GM18951 (cell line): ENCODE data around the gene IL1R2.

Experiments used
- POLR2A ChIP-seq: IDR thresholded peaks from 4 replicates; pipeline ENCODE4 v1.6.1; 2011; ENCODE audit warnings: mild to moderate bottlenecking; ENCODE audit not compliant: insufficient read length, insufficient read depth; ENCODE audit errors: extremely low read depth
- in situ Hi-C: fragments of 300-500 bp; cut with MboI; formaldehyde crosslinking; loops from one replicate; pipeline ENCODE4 v1.12.0; 2022; ENCODE audit warnings: low sequenced_read_pairs, mixed read lengths, inconsistent platforms; ENCODE audit not compliant: unreplicated experiment

The IL1R2 gene

GRCh38 chr2:102025583-102026267 lies 34.0 kb downstream of the IL1R2 start:
- in situ Hi-C loops: no loop called here
- no peak for TF ChIP-seq POLR2A

GRCh38 chr2:102027036-102027980 lies 35.5 kb downstream of the IL1R2 start:
- no peak for TF ChIP-seq POLR2A
- in situ Hi-C loops: no loop called here

GRCh38 chr2:102028470-102028869 lies 36.7 kb downstream of the IL1R2 start:
- in situ Hi-C loops: no loop called here
- no peak for TF ChIP-seq POLR2A

DNA sequence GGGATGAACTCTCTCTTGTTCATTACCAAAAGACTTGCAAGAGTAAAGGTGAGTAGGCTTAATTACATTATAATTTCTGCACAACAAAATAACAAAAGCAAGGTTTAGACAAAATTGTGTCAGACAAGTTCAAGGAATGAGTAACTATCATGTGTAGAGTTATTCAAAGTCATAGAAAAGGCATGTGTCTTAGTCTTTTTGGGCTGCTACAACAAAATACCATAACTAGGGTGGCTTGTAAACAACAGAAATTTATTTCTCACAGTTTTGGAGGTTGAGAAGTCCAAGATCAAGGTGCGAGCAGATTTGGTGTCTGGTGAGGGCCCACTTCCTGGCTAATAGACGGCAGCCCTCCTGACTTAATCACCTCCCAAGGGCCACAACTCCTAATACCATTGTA lies 37.6 kb downstream of the IL1R2 start:
- in situ Hi-C loops: no loop called here

DNA sequence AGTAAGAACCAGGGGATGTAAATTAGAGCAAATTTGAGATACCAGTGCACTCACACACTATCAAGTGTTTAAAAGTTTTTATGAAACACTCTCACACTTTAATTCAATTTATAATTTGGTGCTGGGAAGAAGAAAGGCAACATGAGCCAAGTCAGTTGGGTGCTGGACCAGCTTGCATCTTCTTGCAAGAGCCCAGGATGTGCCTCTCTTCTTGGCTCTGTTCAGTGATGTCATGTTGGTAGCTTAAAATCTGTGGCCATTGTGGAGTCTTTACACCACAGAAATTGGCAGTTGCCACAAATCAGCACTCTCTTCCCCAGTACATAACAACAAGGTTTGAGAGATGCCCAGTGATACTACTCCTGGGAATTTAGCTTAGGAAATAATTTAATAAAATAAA lies 38.2 kb downstream of the IL1R2 start:
- in situ Hi-C loops: no loop called here
- TF ChIP-seq POLR2A: no peak

More for the DNA sequence above, 37.6 kb downstream of the IL1R2 start:
- TF ChIP-seq POLR2A: no peak

DNA sequence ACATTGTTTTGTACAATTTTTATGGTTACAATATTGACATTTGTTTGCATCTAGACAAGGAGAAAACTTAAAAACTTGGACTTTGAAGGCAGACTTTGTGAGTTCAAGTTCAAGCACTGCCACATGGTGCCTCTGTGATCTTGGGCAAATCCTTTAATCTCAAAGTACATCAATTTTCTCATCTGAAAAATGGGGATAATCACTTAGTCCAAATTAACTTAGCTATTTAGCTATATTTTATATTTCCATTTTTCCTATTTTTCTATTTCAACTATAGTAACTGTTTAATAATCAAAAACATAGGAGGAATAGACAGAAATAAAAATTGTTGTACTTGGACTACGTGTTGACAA lies 38.7 kb downstream of the IL1R2 start:
- in situ Hi-C loops: no loop called here
- no peak for TF ChIP-seq POLR2A

GRCh38 chr2:102030855-102031527 lies 39.2 kb downstream of the IL1R2 start:
- in situ Hi-C loops: no loop called here
- no peak for TF ChIP-seq POLR2A

- no peak for TF ChIP-seq POLR2A
- in situ Hi-C loops: no loop called here
Measured at GRCh38 chr2:102032368-102033030, 40.7 kb downstream of the IL1R2 start.

- in situ Hi-C loops: no loop called here
- TF ChIP-seq POLR2A: no peak
Measured at GRCh38 chr2:102033031-102033749, 41.4 kb downstream of the IL1R2 start.

DNA sequence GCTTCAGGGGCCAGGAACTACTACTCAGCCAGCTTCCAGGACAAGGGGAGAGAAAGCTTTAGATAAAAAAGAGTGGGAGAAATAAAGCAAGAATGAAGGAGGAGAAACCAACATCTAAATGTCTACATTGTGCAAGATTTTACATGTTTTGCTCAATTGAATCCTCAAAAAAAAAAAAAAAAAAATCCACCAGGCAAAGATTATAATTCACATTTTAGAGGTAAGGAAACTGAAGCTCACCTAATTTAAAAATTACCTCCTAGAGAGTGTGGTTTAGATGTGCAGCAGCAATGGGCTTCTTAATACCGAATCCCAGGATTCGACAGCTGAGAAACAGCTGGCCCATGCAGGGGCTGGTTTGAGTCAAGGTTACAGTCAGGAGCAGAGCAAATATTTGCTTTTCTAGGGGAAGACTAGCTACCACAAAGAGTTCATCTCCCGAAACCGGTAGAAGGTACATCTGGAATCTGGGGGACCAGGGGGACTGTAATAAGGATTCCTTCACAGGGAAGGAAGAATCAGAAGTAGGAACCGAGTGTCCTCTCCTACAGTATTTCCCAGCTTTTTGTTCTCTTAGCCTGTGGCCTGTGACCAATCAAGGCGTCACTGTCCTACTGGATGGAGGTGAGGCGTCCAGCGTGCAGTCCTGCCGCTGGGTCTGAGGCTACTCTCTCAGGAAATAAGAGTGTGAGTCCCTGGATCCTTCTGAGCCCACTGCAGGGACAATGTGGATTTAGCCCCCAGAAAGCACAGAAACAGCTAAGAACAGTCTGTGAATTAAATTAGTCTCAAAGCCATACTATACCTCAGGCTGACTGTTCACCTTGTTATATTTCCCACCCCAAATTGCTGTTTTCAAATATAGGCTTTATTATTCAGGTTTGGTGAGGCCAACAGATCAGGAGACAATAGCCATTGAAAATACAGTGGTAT lies 42.3 kb downstream of the IL1R2 start:
- in situ Hi-C loops: no loop called here
- TF ChIP-seq POLR2A: no peak

- no peak for TF ChIP-seq POLR2A
- in situ Hi-C loops: no loop called here
Measured at GRCh38 chr2:102034683-102035548, 43.2 kb downstream of the IL1R2 start.
